Stomach smooth muscle (tissue), 2 donors: ENCODE data around the gene TCOF1.

Experiments
- H3K27ac ChIP-seq: one replicate; pipeline ENCODE4 v1.7.0; 2013; ENCODE audit warnings: mild to moderate bottlenecking, low read length, inconsistent platforms
- H3K27me3 ChIP-seq, 2 donors: one replicate each; pipeline ENCODE4 v1.7.0; 2013; ENCODE audit warnings: low read length in 2 of 2; ENCODE audit not compliant: insufficient read depth in 2 of 2, control insufficient read depth in 1 of 2
- H3K36me3 ChIP-seq, 2 donors: one replicate each; pipeline ENCODE4 v1.7.0; 2013; ENCODE audit warnings: low read length in 2 of 2; ENCODE audit not compliant: control insufficient read depth in 2 of 2, insufficient read depth in 2 of 2
- H3K4me1 ChIP-seq: one replicate; pipeline ENCODE4 v1.7.0; 2013; ENCODE audit warnings: low read length; ENCODE audit not compliant: control insufficient read depth, insufficient read depth
- H3K4me3 ChIP-seq, 2 donors: one replicate each; pipeline ENCODE4 v1.7.0; 2013; ENCODE audit warnings: low read length in 2 of 2
- H3K9ac ChIP-seq, 2 donors: one replicate each; pipeline ENCODE4 v1.7.0; 2013; ENCODE audit warnings: low read length in 2 of 2, mild to moderate bottlenecking in 1 of 2
- H3K9me3 ChIP-seq, 2 donors: one replicate each; pipeline ENCODE4 v1.7.0; 2013; ENCODE audit warnings: low read length in 2 of 2; ENCODE audit not compliant: control insufficient read depth in 2 of 2
- donor health status: healthy.
- donor health status: Pancreatic carcinoma.

TCOF1 gene

GRCh38 chr5:150406103-150406722 lies 48.7 kb downstream of the TCOF1 start:
- no peaks in the 10 kb centered on the region for H3K9me3 ChIP-seq
- H3K9ac ChIP-seq, result no peak overlapping the region
- H3K27me3 ChIP-seq, result no peaks in the 10 kb centered on the region
- H3K4me3 ChIP-seq, result no peak overlapping the region
- peaks cover 9% of the 10 kb centered on the region for H3K4me1 ChIP-seq
- no peak overlapping the region for H3K27ac ChIP-seq
- H3K36me3 ChIP-seq, result peaks cover 0 to 8% of the 10 kb centered on the region in 2 donors

- Histone ChIP-seq H3K9me3 (no peaks in the 10 kb centered on the region), H3K4me3 (no peak overlapping the region), H3K27ac (no peak overlapping the region), H3K36me3 (peaks cover 0 to 8% of the 10 kb centered on the region in 2 donors), H3K4me1 (peaks cover 12% of the 10 kb centered on the region), H3K27me3 (no peaks in the 10 kb centered on the region), H3K9ac (no peak overlapping the region)
These were observed 49.2 kb downstream of the TCOF1 start for GRCh38 chr5:150406723-150407095.

- Histone ChIP-seq H3K27me3 (no peaks in the 10 kb centered on the region), H3K27ac (no peak overlapping the region), H3K4me1 (peaks cover 12% of the 10 kb centered on the region), H3K4me3 (no peak overlapping the region), H3K36me3 (peaks cover 0 to 8% of the 10 kb centered on the region in 2 donors), H3K9ac (no peak overlapping the region), H3K9me3 (no peaks in the 10 kb centered on the region)
These were observed 49.7 kb downstream of the TCOF1 start for GRCh38 chr5:150407096-150407720.

- H3K9ac ChIP-seq, result no peak overlapping the region
- H3K4me1 ChIP-seq, result peaks cover 20% of the 10 kb centered on the region
- H3K36me3 ChIP-seq, result peaks cover 0 to 3% of the 10 kb centered on the region in 2 donors
- H3K27ac ChIP-seq, result no peak overlapping the region
- no peak overlapping the region for H3K4me3 ChIP-seq
- no peaks in the 10 kb centered on the region for H3K9me3 ChIP-seq
- H3K27me3 ChIP-seq, result no peaks in the 10 kb centered on the region
These were observed 50.9 kb downstream of the TCOF1 start for GRCh38 chr5:150408231-150408943.

GRCh38 chr5:150409638-150410523 lies 52.4 kb downstream of the TCOF1 start:
- Histone ChIP-seq H3K9ac (peak overlapping the region; percentile 46 to 66), H3K27me3 (no peaks in the 10 kb centered on the region), H3K4me1 (peaks cover 20% of the 10 kb centered on the region), H3K4me3 (peak overlapping the region; percentile 33 to 65), H3K27ac (peak overlapping the region; percentile 56), H3K36me3 (peaks cover 0 to 3% of the 10 kb centered on the region in 2 donors), H3K9me3 (no peaks in the 10 kb centered on the region)

- Histone ChIP-seq H3K36me3 (no peaks in the 10 kb centered on the region), H3K27ac (peak overlapping the region; percentile 56), H3K9me3 (no peaks in the 10 kb centered on the region), H3K4me1 (peaks cover 20% of the 10 kb centered on the region), H3K9ac (peak overlapping the region in 1 of 2 donors; percentile 61), H3K4me3 (peak overlapping the region; percentile 33 to 74), H3K27me3 (no peaks in the 10 kb centered on the region)
These were observed 53.2 kb downstream of the TCOF1 start for GRCh38 chr5:150410524-150411244.

- peaks cover 20% of the 10 kb centered on the region for H3K4me1 ChIP-seq
- no peaks in the 10 kb centered on the region for H3K9me3 ChIP-seq
- no peaks in the 10 kb centered on the region for H3K27me3 ChIP-seq
- peak overlapping the region; percentile 32 to 74 for H3K4me3 ChIP-seq
- H3K9ac ChIP-seq, result peak overlapping the region; percentile 12 to 55
- peak overlapping the region; percentile 70 for H3K27ac ChIP-seq
- H3K36me3 ChIP-seq, result no peaks in the 10 kb centered on the region
These were observed 53.9 kb downstream of the TCOF1 start for GRCh38 chr5:150411245-150411979.

GRCh38 chr5:150412319-150413175 lies 55.0 kb downstream of the TCOF1 start, which contains the start of gene CD74:
Gene CD74, minus strand, starts transcription at chr5:150412910. Its CDS starts 161 bp downstream, at chr5:150412749.
- H3K4me1 ChIP-seq, result peaks cover 20% of the 10 kb centered on the region
- H3K36me3 ChIP-seq, result no peaks in the 10 kb centered on the region
- H3K27ac ChIP-seq, result peak within 1 kb of the TSS; percentile 70
- H3K27me3 ChIP-seq, result no peaks in the 10 kb centered on the region
- H3K4me3 ChIP-seq, result peak within 1 kb of the TSS; percentile 32 to 74
- no peaks in the 10 kb centered on the region for H3K9me3 ChIP-seq
- H3K9ac ChIP-seq, result peak within 1 kb of the TSS; percentile 42 to 62
